Liver (tissue), 3 donors: Measurements from ENCODE around the gene KRTAP2-1.

Experiments
- CTCF ChIP-seq: fragments of 150-350 bp; IDR thresholded peaks from 2 replicates; pipeline ENCODE4 v1.5.1; 2017; ENCODE audit warnings: improper control_type of control experiment, low read depth, low read length; ENCODE audit not compliant: missing input control
- NR2F2 ChIP-seq: IDR thresholded peaks from 2 replicates; pipeline ENCODE4 v1.6.1; 2016; ENCODE audit warnings: antibody characterized with exemption
- RAD21 ChIP-seq, 2 donors: IDR thresholded peaks; 2 replicates each; pipeline ENCODE4 v1.6.1; 2016; ENCODE audit warnings: antibody characterized with exemption in 2 of 2, mild to moderate bottlenecking in 2 of 2
- SP1 ChIP-seq: IDR thresholded peaks from 2 replicates; pipeline ENCODE4 v1.6.1; 2018; ENCODE audit warnings: antibody characterized with exemption, mild to moderate bottlenecking
- donor health status: healthy.
- donor health status: healthy.

GRCh38 chr17:41073676-41074075 is 26.6 kb upstream of the KRTAP2-1 start:
- no peak for TF ChIP-seq NR2F2
- no peak for TF ChIP-seq CTCF
- no peak for TF ChIP-seq SP1
- TF ChIP-seq RAD21 (IDR thresholded peaks at IDR 0.05): no peak
